GM21447 (cell line): Measurements from ENCODE around the gene BSX.

ENCODE experiments used
- ATAC-seq: cut with Tn5 transposase; IDR thresholded peaks from one replicate; pipeline ENCODE4 v1.9.1; 2021; ENCODE audit not compliant: unreplicated experiment

The BSX gene

DNA sequence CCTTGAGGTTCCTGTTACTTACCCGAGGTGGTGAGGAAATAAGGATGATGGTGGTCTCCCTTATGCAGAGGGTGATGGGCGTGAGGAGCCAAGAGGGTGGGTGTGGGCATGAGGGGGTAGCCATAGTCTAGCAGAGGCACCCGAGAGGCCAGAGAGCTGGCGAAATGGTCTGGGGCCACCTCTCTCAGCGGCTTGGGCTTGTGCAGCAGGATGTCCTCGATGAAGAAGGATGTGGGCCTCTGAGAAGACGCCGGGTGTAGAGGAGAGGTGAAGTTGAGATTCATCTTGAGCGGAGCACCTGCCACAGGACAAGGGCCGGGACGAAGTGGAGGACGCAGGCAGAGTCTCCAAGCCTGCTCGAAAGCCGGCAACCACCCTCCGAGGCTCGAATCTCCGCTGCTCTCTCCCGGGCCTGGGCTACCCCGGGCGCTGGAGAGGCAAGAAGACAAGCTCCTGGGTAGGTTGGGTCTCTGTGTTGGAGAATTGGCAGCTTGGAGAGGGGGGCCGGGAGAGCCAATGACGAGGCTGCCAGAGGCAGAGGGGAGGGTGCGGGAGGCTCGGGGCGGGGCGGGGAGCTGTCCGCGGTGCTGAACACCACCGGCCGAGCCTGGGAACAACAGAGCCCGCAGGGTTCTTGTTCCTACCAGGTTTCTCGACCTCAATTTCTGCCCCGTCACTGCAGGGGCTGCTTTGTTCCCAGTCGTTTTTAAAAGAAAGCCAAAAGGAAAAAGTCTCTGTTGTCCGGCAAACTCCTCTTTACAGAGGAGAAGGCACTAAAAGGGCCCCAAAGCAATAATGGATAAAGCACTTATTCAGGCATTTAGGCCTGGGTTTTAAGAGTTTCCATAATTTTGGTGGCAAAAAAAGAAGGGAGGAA is at the start of gene BSX:
Gene BSX, minus strand, starts transcription at position 447 of the 877 bp plus-strand sequence. Its CDS starts 163 bp downstream, at position 284.
- ATAC-seq, result no peak

DNA sequence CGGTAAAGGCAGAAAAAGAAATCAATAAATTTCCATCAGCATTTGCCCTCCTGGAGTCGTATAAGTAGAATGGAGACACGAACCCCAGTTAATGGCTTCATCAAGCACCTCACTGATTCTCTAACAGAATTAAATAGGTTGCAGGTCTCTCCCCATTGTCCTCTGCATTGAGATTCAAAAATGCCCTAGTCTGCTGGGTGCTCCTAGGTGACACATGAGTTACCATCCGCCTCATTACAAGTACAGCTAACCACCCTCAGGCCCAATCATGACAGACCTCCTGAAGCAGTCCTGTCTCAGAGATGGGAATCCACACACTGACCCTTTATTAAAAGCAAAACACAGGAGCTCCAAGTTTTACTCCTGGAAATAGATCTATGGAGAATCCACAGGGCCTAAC is 48.9 kb upstream of the BSX start:
- ATAC-seq, result no peak

GRCh38 chr11:123020968-123021367 is 39.3 kb upstream of the BSX start:
- peak; percentile 70 for ATAC-seq

- no peak for ATAC-seq
These were observed 37.1 kb upstream of the BSX start for GRCh38 chr11:123018702-123019101.

DNA sequence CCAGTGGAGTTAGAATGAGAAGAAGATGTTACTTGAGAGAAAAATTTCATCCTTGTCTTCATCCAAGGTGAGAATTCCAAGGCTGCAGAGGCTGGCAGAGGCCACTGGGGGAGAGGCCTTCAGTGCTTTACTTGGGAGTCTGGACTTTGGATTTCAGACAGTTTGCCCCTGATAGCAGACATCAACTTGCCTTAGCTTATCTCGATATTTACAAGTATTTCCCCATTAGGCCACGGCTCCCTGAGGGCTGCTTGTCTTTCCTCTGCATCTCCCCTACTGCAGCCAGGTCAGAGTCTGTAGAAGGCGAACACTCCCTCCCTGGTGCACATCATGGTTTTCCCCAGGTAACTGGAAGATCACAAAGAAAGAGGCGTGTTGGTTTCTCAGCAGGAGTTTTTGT is 29.9 kb upstream of the BSX start:
- no peak for ATAC-seq

GRCh38 chr11:123006860-123007542 is 25.4 kb upstream of the BSX start:
- no peak for ATAC-seq

DNA sequence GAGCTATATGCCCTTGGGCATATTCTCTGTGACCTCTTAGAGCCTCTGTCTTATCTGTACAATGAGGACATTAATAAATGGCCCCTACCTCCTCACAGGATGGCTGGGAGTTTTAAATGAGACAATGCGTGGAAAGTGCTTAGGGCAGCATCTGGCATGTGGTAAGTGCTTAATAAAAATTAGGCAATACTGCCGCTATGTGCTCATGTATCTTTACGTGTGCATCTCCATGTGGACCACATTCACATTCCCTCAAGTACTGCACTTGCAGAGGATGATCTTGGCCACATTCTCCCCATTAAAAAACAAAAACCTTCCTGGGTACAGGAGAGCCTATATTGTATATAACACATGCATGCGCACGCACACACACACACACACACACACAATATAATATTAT is 19.1 kb upstream of the BSX start:
- ATAC-seq, result no peak

DNA sequence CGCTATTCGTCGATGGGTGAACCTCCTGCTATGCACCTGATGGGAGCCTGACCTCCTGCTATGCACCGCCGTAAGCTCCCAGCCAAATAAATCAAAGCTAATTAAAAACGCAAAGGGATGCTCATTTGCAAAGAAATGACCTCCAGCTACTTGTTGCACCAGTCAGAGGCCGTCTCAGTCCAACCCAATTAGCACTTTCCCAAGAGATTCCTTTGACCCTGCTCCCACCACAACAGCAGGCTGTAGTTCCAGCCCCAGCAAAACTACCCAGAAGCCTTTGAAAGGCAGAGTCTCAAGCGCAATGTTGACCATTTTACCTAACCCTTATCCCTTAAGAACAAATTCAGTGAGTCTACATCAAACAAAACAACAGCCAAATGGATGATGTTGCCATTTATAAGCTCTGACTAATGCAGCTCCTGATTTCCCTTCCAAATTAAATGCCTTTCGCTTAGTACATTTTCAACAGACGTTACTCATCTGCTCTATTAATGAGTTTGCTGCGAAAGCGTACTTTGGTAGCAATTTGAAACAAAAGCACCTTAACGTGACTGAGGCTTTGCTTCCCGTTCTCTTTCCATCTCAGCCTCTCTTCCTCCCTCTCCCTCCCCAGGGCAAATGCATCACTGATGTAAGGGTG is 17.2 kb upstream of the BSX start:
- ATAC-seq, result no peak

GRCh38 chr11:122995526-122995925 is 13.9 kb upstream of the BSX start:
- ATAC-seq, result no peak

- ATAC-seq, result no peak
These were observed 2.8 kb upstream of the BSX start for GRCh38 chr11:122984186-122985011.

GRCh38 chr11:122983438-122984185 is 2.0 kb upstream of the BSX start:
- no peak for ATAC-seq

- ATAC-seq, result no peak
These were observed 1.6 kb downstream of the BSX start for GRCh38 chr11:122979815-122980595.

- ATAC-seq, result no peak
These were observed 2.4 kb downstream of the BSX start for GRCh38 chr11:122979103-122979814.

DNA sequence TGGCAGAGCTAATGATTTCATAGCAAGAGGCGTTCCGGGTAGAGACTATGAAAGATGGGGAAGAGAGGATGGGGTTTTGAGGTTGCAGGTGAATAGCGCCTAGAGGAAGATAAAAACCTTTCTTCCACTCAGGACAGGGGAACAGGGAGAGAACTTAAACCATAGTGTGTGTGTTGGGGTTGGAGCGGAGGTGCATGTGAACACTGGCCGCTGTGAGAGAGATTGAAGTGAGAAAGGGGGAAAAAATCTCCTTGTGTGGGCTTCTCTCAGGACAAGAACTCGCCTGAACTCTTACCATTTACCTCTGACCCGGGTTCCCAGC is 3.4 kb downstream of the BSX start:
- ATAC-seq, result no peak

DNA sequence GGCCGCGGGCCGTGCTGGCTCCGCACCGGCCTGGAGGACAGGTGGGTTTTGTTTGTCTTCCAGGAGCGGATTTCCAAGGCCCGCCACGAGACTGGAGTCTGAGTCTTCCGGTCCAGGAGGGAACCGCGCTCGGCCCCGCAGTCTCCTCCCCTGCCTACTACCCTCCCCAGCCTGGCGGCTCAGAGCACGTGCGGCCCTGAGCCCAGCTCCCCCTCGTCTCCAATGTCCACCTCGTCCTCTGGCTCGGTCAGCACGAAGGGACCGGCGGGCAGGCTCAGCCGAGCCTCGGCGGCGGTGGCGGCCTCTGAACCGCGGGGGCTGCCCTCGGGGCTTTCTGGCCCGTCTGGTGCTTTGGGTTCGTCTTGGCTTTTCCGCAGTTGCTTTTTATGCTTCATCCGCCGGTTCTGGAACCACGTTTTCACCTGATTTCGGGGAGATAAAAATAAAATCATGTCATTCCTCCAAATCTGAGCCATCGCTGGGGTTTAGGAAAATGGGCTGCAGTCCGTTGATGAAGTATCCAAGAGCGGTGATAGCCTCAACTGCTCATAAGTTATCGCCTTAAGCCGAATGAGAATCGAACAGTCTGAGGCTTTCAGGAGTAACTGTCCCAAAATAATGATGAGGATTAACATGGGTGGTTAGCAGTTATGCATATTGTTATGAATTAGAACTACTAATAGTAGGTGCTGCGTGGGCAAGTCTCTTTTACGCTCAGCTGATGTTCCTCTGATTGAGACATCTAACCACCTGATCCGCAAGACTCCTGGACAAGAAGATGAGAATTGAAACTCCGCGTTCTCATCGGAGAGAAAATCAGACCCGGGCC is 4.0 kb downstream of the BSX start:
- ATAC-seq, result no peak

DNA sequence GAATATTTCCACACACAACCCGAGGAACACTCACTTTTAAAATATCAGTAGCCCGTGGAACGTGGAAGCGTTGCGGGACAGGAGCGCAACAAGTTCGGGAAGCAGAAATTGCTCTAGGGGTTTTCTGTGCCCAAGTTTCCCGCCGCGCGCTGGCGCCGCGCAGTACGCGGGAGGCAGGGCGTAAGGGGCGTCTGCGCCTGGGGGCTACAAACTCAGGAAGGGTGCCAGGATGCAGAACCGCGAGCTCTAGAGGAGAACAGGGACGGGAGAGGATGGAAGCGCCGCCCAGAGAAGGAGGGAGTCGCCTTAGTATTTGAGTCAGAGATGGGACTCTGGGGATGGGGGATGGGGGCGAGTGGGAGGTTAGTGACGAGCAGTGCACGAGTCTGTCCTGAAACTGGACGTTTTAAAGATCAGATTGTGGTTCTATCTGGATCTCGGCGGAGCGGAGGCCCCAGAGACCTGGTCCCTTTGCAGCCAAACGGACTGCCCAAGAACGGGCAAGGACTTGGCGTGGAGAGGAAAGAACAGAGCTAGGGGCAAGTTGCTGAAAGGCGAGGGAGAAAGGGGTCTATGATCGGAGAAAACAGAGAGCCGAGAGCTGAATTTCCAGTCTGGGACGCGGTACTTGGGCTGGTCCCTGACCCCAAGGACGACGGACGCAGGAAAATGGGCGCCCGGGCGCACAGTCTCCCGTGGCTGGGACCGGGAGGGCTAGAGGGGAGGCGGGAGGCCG is 4.7 kb downstream of the BSX start:
- no peak for ATAC-seq

DNA sequence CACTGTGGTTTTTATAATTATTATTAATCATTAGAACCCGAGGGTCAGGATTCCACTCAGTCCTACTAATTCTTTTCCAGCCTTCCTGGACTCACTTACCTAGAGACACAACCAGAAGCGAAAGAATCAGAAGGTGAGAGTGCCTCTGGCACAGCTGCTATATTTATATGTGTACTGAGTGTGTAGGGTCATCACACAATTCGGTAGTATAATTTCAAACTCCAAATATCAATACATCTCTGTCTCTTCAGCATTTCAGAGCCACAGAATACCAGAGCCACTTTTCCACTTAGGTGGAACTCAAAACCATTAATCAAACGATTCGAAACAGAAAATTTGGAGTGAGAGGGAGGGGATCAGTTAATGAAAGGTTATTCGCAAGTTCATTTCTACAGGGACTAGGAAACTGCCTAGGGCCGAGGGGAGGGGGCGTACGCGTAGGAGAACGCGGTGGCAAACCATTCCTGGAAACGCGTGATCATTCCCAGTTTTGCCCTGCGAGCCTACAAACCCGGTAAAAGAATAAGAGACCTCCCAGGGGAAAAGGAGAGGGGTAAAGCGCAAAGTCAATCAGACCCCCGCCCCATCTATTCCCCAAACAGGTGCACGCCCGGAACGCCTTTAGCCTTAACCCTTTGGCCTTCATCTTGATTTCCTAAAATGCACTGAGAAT is 5.4 kb downstream of the BSX start:
- no peak for ATAC-seq
